Occipital lobe (tissue), 2 donors: Measurements from ENCODE around the gene CHIT1. TPM values are rescaled to one million over a fixed set of nuclear protein-coding genes. Genes with fewer than 3 reads are reported as not detected.

Experiments
- DNase-seq: peaks from one replicate; lab custom pipeline; 2025; lab: John Stamatoyannopoulos, UW
- total RNA-seq: library from RNA; depleted of rRNA; stranded (reverse); fragments of >200 nt; gene quantifications from one replicate; pipeline ENCODE4 v1.2.3, GENCODE V29; 2014

Gene CHIT1
- total RNA-seq, 1 donor from 2014 or later: not detected

DNA sequence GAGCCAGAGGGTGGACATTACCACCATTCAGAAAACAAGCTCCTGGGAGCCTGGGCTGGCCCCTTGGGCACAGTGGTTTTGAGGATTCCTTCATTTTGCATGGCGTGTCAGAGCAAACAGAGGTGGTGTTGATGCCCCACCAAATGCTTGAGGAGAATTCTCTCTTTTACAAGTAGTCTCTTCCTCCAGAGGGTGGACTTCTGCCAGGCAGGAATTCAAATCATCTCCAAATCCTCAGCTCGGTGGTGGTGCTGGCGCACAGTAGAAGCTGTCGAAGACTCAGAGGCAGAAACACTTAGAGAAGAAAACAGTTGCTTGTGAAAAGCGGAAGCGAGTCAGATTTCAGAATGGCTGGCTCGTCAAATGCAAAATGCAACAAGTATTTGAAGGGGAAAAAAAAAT, 39.5 kb downstream of the CHIT1 start:
- DNase-seq: peak; percentile 40

DNA sequence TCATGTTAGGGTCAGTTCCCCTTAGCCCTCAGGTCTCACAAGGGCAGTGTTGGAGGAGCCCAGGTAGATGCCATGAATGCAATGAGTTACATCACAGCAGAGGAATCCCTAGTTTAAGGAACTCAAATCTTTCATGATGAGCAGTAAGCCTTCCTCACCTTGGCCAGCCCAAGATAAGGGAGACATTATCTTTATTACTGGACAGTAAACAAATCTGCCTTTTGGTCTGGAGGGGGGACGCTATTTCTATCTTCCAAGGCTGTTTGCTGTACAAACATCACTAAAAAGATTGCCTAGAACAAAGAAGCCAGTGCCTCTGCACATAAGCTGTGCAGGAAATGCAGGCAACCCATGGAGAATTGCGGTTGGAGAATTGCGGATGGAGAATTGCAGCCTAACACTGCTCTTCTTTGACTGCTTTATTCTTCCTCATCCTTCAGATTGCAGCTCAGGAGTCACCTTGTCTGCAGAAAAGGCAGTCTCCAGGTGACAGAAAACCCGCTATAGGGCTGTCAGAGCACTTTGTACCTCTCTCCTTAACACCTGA, 40.7 kb downstream of the CHIT1 start:
- DNase-seq: no peak

DNA sequence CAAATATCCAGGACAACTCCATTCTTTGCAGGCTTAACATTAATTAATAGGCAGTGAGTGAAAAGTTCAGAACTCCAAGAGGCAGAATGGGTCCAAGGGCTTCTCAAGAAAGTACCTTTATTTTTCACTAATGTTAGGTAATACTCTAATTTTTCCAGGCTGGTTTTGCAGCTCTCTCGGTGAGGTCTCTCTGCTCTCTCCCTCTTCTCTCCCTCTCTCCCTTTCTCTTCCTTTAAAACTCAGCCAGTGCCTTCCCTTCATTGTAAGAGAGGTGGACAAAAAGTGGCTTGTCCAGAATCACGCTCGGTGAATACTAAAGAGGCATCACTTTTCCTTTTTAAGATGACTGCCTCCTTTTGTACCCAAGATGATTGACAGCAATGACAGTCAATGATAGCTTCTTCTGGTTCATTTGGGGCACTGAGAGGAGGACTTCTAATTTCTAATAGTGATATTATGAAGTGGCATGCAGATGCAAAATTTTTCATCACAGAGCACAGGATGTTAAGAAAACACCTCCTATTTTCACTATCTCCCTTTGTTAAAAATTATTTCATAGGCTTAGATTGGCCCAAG, 41.7 kb downstream of the CHIT1 start:
- DNase-seq: no peak

DNA sequence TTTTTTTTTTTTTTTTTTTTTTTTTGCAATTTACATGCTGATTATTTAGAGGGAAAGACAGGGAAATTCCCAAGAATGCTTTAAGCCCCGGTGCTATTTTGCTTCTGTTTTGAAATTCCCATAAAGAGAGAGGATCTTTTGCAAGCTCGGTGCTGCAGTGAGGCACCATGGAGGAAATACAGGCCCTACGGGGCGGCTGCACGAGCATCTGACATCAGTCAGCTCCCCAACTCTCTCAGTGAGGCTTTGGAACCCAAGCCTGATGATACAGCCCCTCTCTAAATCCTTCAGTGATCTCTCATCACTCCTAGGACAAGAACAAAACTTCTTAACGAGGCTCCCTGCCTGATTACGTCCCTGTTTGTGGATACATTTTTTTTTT, 42.2 kb downstream of the CHIT1 start:
- no peak for DNase-seq

DNA sequence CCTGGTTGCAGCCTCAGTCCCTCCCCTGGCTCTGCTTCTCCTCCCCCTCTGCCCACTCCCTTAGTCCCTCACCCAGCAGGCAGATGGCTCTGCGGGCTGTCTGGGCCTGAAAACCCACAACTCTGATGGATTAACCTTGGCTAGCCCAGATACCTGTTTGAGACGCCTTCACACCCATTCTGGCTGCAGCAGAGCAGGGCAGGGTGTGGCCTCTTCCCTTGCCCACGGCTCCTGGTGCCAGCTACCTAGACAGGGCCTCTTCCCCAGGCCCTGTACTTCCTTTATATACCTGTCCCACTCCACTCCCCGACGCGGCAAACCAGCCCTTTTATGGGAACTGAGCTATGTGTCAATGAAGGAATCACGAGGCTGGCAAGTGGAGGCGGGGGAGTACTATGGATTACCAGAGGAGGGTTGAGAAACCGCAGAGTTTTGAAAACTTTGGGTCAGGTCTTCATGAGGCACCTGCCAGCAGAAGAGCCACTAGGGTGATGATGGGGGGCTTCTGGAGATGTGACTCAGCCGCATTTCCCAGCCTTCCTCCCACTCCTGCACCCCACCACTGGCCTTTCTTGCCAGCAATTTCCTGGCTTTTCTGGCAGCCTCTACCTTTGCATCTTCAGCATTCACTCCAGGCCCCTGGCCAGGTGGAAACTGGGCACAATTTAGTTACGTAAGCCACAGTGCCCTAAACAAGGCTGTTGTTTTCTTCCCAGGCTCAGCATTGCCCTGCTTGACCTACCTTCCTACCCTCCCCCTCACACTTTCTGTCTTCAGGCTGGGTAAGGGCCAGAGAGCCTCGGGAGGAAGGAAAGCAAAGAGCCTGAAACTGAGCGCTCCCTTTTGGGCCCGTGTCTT, 42.8 kb downstream of the CHIT1 start, which contains the start of gene CHI3L1:
CHI3L1 (minus strand) TSS at position 259 of the 858 bp plus-strand sequence; CDS start at position 178, 81 bp downstream.
- DNase-seq: peak; percentile 49

DNA sequence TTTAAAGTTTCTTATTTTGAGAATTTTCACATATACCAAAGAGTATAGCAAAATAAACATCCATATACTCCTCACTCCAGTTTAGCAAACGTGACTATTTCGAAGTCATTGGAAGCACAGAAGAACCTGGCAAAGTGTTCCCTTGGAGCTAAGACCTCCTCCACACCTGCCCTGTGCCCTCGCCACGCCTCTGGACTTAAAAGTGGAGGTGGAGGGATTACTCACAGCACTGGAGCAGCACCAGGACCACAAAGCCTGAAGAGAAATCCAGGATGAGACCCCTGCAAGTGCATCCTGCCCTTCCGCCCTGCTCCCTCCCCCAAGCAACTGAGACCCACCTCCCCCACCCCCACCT, 43.4 kb downstream of the CHIT1 start:
- DNase-seq: no peak

DNA sequence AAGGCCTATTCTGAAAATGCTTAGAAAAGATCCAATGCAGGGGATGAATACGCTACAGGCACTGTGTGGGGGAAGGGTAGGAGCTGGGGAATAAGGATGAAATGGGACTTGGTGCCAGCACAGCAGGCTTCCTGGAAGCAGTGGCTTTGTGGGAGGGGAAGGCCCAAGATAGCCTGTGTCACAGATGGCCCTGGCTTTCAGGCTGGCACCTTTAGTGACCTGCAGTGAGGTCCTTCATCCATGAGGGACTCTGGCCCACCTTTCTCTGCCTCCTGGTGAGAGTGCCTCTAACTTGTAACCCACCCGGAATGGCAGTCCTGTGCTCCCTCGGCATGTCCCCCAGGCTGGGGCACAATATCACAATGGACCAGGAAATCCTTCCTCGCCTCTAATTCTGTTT, 43.9 kb downstream of the CHIT1 start:
- DNase-seq: no peak

DNA sequence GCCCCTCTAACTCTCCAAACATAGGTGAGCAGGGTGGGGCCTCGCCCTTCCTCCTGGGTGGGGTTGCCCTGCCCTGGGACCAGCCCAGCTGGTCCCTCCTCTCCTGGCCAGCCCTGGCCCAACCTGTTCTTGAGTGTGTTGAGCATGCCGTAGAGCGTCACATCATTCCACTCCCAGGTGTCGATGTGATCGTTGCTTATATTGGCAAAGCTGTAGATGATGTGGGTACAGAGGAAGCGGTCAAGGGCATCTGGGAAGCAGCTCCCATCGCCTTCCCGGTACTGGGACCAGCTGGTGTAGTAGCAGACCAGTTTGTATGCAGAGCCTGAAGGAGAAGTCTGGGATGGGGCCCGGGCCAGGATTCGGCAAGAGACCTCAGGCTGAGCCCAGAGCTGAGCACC, 44.4 kb downstream of the CHIT1 start:
- no peak for DNase-seq

DNA sequence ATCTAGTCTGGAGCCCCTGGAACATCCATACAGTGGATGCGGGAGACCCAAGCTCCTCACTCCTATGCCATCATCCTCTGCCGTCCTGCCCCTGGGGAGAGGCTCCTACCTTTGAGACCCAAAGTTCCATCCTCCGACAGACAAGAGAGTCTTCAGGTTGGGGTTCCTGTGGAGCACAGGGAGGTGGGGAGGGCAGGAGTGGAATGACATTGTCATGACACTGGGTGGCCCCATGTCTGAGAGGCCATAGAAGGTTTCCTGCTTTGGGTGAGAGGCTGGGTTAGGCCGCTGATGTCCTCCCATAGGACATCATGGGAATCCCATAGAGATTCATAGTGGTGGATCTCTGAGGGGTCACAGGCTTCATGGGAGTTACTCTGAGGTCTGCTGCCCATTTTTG, 45.0 kb downstream of the CHIT1 start:
- DNase-seq: no peak

DNA sequence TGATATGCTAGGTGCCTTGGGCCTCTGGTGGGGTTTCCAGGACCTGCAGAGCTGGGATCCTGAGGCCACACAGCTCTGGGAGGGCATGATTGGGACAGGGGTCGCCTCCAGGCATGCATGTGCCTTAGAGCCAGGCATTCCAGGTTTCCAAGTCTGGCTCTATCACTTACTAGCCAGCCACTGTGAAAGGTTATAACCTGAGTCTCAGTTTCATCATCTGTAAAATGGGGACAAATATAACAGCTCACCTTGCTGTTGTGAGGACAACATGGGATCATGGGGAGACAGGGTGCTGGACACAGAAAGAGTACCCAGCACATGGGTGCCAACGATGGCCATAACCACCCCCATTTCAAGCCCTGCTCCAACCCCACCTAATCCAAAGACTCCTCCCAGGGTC, 45.6 kb downstream of the CHIT1 start:
- DNase-seq: no peak

DNA sequence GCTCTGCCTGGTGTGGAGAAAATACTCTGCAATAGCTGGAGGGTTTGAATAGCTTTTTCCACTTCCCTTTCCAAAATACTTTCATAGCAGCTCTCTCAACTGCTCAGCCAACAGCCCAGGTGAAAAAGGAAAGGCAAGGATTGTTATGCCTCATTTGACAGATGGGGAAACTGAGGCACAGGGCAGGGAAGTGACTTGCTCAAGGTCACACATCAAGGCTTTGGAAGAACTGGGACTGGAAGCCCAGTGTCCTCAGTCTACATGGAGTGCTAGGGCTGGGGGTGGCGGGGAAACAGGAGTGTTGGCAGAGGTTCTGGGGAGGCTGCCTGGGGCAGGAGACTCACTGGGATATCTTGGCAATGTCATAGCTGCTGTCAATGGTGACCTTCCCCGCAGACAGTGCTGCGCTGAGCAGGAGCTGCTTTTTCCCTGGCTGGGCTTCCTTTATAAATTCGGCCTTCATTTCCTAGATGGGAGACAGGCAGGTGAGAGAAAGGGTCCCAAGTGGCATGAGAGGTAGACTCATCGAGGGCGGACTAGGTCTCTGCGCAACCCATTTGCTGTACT, 47.0 kb downstream of the CHIT1 start:
- DNase-seq: no peak

DNA sequence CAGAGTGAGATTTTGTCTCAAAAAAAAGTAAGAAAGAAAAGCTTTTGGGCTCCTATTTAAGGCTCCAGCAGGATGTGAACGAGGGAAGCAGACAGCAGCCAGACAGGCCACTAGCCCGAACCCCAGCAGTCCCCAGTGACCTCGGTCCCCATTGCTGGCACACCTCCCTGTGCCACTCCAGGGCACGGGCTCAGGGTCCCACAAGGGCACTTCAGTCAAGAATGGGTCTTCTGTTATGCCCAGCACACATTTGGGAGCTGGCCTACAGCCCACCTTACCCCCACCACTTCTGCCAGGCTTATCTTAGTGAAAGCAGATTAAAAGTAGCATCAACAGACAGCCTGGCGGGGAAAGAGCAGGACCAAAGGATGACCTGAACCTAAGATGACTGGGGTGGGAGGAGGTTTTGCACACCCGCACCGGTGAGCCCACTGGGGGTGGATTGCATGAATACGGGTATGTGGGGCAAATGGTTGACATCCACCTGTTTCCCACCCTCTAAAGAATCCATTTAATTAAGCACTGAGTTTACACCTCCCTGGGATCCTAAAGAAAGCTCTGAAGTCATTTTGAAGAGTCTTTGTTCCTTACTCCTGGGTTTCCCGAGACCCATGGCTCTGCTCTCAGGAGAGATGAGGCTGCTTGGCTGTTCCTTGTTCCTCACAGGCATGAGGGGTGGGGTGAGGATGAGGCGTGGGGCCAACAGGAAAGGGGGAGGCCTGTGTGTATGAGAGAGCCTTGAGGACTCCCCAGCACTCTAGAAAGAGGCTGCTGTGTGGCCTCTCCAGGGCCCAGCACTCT, 47.7 kb downstream of the CHIT1 start:
- DNase-seq: no peak

DNA sequence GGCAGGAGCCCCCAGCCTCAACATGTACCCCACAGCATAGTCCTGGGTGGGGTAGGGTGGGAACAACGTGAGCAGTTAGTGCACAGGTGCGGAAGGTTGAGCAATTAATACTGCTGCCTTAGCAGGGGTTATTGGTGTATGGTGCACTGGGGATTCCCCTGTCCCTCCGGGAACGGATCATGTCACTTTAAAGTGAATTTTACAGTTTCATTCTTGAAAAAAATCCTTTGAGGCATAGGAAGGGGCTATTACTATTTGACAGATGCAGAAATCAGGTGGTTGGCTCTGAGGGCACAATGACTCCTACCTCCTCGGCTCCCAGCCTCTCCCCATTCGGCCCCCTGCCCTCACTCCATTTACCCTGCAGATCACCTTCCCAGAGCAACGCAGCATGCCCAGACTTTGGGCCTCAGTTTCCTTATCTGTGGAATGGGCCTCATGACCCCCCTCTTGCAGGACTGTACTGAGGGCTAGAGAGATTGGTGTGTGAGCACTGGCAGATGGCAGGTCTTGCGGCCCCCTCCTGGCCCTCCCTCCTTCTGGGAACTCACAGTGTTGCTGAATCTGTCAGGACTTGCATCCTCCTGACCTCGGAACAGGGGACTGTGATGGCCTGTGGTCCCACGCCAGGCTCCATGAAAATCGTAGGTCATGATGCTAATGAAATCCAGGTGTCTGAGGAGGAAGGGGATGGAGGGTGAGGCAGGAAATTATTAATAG, 48.7 kb downstream of the CHIT1 start:
- no peak for DNase-seq

DNA sequence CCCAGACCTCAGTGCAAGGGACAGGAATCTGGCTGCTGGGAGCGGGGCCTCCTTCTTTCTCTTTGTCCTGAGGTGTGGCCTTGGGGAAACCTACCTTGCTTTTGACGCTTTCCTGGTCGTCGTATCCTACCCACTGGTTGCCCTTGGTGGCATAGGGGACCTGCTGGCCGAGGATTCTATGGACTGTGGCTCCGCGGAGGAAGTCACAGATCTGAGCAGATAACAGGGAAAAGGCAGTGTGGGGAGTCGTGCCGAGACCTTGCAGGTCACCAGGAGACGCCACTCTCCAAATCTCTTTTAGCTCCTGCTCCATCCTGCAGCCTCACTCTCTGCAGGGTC, 49.8 kb downstream of the CHIT1 start:
- no peak for DNase-seq

DNA sequence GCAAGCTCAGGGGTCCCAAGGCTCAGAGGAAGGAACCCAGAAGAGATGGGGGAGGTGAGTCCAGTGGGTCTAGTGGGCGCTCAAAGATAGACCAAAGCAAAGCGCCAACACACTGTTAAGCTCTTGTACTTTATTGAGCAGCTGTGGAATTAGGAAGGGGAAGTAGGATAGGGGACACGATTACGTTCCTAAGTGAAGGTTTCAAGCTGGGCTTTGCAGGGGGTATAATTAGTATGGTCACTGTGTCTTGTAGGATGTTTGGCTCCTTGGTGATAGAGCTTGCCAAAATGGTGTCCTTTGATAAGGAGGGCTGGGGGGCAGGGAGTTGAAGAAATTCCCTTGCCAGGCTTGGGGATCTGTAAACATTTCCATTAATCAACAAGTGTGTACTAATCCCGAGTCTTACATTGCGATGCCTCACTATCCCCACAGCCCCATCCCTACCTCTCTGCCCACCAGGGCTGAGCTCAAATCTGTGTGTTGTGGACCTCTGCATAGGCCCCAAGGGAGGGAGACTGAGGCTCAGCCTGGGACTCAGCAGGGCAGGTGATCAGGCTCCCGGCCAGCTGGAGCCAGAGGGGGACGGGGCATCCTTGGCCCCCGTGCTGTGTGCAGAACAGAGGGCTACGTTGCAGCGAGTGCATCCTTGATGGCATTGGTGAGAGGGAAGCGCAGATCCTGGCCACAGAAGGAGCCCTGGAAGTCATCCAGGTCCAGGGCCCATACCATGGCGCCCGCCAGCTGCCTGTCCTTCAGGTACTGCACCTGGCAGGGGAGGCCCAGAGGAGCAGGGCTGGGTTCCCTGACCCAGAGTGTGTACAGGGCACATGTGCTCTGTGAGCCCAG, 50.4 kb downstream of the CHIT1 start:
- no peak for DNase-seq

DNA sequence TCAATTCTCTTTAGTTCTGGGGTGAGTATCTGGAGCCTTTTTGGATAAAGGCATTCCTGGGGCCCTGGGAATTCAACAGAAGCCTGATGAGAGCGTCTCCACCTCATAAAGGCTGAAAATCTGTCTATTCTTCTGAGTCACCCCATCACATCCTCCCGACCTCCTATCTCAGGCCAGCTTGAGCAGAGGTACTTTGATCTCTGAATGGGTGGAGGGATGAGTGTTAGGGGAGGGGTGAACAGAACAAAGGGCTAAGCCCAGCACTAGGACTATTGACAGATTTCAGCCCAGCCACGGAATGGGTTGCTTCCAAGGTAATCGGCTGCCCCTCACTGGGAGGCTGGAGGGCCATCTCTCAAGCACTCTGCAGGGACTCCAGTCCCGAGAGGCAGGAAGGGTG, 51.4 kb downstream of the CHIT1 start:
- DNase-seq: no peak

DNA sequence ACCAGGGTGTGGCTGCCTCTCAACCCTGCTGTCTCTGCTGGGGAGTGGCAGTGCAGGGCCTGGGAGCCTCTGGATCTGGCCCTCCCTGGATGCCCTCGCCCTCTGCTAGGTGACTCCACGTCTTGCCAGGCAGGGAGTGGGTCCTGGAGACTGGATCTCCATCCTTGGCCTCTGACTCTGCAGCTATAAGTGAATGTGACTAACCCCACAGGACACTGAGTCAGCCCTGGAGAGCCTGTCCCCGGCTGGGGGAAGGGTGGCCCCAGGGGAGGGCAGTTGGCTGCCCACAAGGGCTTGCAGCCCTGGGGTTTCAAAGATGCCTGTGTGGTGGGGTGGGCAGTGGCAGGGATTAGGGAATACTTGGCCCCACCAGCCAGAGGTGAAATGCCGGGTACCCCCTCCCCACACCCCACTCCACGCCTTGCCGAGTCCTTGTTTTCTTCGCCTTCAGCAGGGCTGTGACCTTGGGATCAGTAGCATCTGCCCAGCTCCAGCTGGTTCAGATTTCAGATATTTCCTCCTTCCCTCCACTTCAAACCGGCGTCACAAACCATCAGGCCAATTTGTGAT, 51.9 kb downstream of the CHIT1 start:
- DNase-seq: no peak

DNA sequence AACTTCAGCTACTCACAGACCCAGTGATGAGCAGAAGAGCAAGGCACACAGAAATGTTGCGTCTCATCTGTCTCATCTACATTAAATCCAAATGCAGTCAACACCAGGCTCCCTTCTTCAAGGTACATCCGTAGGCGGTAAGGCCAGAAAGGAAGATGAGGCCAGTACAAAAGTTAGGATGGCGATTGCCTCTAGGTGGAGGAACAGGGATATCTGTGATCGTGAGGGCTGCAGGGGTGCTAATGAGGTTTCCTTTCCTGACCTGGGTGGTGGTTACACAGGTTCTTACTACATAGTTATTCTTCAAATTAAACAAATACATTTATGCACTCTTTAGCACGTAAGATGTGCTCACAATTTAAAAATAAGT, 52.5 kb downstream of the CHIT1 start:
- no peak for DNase-seq

DNA sequence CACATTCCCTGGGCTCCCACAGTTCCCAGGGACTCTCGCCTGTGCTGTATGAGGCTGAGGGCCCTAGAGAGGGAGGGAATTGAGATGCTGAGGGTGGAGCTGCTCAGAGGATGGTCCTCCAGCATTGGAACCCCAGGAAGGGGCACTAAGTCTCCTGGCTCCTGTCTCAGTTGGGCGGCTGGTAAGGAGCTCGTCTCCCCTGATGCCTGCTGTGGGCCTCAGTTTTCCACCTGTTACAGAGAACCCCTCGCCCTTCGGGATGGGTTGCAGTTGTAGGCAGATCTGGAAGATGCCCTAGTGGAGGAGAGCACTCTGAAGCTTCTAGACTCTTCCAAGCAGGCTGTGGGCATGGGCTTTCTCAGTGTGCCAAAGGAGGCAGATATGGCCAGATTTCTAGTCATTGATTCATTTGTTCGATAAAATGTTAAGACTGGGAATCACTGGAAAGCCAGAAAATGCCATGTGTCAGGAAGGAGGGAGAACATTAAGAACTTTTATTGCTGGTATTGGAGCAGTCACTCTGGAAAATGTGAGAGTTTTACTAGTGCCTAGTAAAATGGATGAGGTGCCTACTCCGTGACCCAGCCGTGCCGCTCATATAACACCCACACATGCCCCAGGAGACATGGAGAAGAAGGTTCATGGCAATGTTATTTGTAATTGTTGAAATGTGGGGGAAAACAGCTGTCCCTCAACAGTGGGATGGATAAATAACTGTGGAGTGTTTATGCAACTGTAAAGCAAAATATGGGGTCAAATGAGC, 53.0 kb downstream of the CHIT1 start:
- DNase-seq: no peak
